Measurements from ENCODE around the gene GLDC.

GLDC gene

GRCh38 chr9:6562871-6563430, 82.6 kb downstream of the GLDC start:
- TF ChIP-seq CTCF (IDR thresholded peaks at IDR 0.05) = no peak

- TF ChIP-seq CTCF (IDR thresholded peaks at IDR 0.05) = no peak
These were observed 83.3 kb downstream of the GLDC start for GRCh38 chr9:6562201-6562600.

GRCh38 chr9:6557883-6558616, 87.5 kb downstream of the GLDC start:
- TF ChIP-seq CTCF (IDR thresholded peaks at IDR 0.05) = no peak

GRCh38 chr9:6553866-6554265, 91.7 kb downstream of the GLDC start:
- no peak for TF ChIP-seq CTCF (IDR thresholded peaks at IDR 0.05)

- TF ChIP-seq CTCF (IDR thresholded peaks at IDR 0.05) = no peak
These were observed 92.9 kb downstream of the GLDC start for GRCh38 chr9:6552498-6553121.

- no peak for TF ChIP-seq CTCF (IDR thresholded peaks at IDR 0.05)
These were observed 93.5 kb downstream of the GLDC start for GRCh38 chr9:6552033-6552432.

- no peak for TF ChIP-seq CTCF (IDR thresholded peaks at IDR 0.05)
These were observed 94.4 kb downstream of the GLDC start for GRCh38 chr9:6551136-6551535.
